Measurements from ENCODE around the gene FAM20C. TPM values are rescaled to one million over a fixed set of nuclear protein-coding genes. Genes with fewer than 3 reads are reported as not detected.

FAM20C gene
- total and polyA plus RNA-seq, 10 of the 15 experiments (the other 5 are each of a cell fraction or from before 2014, with no cell fraction given) = 0.44 TPM; not detected in 9

DNA sequence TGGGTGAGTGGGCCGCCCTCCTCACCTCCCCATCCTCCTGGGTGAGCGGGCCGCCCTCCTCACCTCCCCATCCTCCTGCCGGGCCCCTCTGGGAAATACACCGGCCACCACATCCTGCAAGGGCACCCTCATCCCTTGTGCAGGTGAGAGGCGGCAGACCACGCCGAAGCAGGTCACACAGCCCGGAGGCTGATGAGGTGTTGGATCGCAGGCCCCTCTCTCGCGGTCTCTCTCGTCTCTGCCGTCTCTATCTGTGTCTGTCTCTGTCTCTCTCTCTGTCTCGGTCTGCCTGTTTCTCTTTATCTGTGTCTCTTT lies 66.8 kb downstream of the FAM20C start (continued):
- TF ChIP-seq, protein P1, sequence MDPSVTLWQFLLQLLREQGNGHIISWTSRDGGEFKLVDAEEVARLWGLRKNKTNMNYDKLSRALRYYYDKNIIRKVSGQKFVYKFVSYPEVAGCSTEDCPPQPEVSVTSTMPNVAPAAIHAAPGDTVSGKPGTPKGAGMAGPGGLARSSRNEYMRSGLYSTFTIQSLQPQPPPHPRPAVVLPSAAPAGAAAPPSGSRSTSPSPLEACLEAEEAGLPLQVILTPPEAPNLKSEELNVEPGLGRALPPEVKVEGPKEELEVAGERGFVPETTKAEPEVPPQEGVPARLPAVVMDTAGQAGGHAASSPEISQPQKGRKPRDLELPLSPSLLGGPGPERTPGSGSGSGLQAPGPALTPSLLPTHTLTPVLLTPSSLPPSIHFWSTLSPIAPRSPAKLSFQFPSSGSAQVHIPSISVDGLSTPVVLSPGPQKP (IDR thresholded peaks at IDR 0.05; ENCODE audit: low read depth, low read length) = no peak
- TF ChIP-seq RAD51 (IDR thresholded peaks at IDR 0.05) = no peak
- TF ChIP-seq, protein P2, sequence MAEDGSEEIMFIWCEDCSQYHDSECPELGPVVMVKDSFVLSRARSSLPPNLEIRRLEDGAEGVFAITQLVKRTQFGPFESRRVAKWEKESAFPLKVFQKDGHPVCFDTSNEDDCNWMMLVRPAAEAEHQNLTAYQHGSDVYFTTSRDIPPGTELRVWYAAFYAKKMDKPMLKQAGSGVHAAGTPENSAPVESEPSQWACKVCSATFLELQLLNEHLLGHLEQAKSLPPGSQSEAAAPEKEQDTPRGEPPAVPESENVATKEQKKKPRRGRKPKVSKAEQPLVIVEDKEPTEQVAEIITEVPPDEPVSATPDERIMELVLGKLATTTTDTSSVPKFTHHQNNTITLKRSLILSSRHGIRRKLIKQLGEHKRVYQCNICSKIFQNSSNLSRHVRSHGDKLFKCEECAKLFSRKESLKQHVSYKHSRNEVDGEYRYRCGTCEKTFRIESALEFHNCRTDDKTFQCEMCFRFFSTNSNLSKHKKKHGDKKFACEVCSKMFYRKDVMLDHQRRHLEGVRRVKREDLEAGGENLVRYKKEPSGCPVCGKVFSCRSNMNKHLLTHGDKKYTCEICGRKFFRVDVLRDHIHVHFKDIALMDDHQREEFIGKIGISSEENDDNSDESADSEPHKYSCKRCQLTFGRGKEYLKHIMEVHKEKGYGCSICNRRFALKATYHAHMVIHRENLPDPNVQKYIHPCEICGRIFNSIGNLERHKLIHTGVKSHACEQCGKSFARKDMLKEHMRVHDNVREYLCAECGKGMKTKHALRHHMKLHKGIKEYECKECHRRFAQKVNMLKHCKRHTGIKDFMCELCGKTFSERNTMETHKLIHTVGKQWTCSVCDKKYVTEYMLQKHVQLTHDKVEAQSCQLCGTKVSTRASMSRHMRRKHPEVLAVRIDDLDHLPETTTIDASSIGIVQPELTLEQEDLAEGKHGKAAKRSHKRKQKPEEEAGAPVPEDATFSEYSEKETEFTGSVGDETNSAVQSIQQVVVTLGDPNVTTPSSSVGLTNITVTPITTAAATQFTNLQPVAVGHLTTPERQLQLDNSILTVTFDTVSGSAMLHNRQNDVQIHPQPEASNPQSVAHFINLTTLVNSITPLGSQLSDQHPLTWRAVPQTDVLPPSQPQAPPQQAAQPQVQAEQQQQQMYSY (CRISPR knock-in tag; IDR thresholded peaks at IDR 0.05) = no peak

DNA sequence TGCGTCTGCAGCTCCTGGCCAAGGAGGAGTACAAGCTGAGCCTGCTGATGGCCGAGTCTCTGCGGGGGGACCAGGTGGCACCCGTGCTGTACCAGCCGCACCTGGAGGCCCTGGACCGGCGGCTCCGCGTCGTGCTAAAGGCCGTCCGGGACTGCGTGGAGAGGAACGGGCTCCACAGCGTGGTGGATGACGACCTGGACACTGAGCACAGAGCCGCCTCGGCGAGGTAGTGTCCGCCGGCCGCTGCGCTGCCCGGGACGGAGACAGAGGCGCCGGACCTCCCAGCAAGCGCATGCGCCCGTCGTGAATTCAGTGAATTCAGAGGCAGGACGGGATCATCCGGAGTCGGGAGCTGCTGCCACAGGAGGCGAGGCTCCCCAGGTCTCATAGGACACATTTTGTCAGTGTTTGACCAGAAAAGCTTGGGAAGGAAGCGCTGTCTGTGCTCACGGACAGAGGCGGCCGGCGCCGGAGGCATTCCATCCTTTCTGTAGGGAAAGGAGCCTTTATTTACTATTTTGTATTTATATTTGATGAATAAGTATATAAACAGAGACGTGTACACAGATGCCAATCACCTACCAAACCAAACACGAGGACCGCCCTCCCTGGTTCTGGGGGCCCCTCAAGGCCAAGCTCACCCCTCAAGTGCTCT lies 67.5 kb downstream of the FAM20C start:
- Histone ChIP-seq H3K9me3 (replicated peaks; ENCODE audit: control insufficient read depth, insufficient read depth, low read length) (no peaks in the 10 kb centered on the region; the same call in 2 of the 3 replicates), H3K4me2 (ENCODE audit: control insufficient read depth, insufficient read depth) (no peak overlapping the region), H3K79me2 (ENCODE audit: control insufficient read depth, insufficient read depth, low read length) (no peaks in the 10 kb centered on the region), H3K36me3 (ENCODE audit: control insufficient read depth in 2 of 2, insufficient read depth in 2 of 2, low read length in 1 of 2) (no peaks in the 10 kb centered on the region), H4K20me1 (ENCODE audit: control insufficient read depth, insufficient read depth) (no peaks in the 10 kb centered on the region), H3K9ac (ENCODE audit: control insufficient read depth, insufficient read depth, low read length) (no peak overlapping the region), H3K27ac (ENCODE audit: control insufficient read depth, insufficient read depth) (no peak overlapping the region), H3K4me3 (no peak overlapping the region), H3K4me1 (ENCODE audit: control insufficient read depth, insufficient read depth, low read length) (no peaks in the 10 kb centered on the region), H2AFZ (ENCODE audit: control insufficient read depth, low read depth, low read length) (no peak overlapping the region), H3K27me3 (replicated peaks in 1 of 2; ENCODE audit: control insufficient read depth in 2 of 2, insufficient read depth in 2 of 2, low read length in 1 of 2) (no peaks in the 10 kb centered on the region)
- no peak for ATAC-seq
- DNase-seq (ENCODE audit: low read depth, low spot score) = no peak
- no TSS peak for BruUV-seq (replicated peaks)
- FAIRE-seq = no peak
- in situ Hi-C loops (cut with MboI) (no loop called here), intact Hi-C loops (cut with micrococcal nuclease; ENCODE audit: unreplicated experiment) (no loop called here)
- WGBS (ENCODE audit: insufficient coverage, insufficient replicate concordance, low lambda C conversion rate, missing lambda C conversion rate) = 78% methylated on average over 35 of the region's 44 CpGs
- CTCF ChIA-PET = no interaction called here
- POLR2A ChIA-PET = no interaction called here
- SMC1A ChIA-PET (ENCODE audit: uncharacterized antibody, unreplicated experiment) = no interaction called here
- RAD21 ChIA-PET (ENCODE audit: unreplicated experiment) = no interaction called here
- TF ChIP-seq KDM1A (IDR thresholded peaks at IDR 0.05; ENCODE audit: borderline replicate concordance) (no peak), BMI1 (IDR thresholded peaks at IDR 0.05; ENCODE audit: borderline replicate concordance) (no peak), RELA (IDR thresholded peaks at IDR 0.05; ENCODE audit: borderline replicate concordance, partially characterized antibody) (no peak), EP300 (IDR thresholded peaks at IDR 0.05; ENCODE audit: borderline replicate concordance in 1 of 2, control insufficient read depth in 1 of 2, low read depth in 2 of 2, low read length in 2 of 2) (no peak), SREBF2 (IDR thresholded peaks at IDR 0.05; ENCODE audit: low read length) (no peak)
- TF ChIP-seq, protein P2 (CRISPR knock-in tag; IDR thresholded peaks at IDR 0.05) = no peak
- TF ChIP-seq, protein P3, sequence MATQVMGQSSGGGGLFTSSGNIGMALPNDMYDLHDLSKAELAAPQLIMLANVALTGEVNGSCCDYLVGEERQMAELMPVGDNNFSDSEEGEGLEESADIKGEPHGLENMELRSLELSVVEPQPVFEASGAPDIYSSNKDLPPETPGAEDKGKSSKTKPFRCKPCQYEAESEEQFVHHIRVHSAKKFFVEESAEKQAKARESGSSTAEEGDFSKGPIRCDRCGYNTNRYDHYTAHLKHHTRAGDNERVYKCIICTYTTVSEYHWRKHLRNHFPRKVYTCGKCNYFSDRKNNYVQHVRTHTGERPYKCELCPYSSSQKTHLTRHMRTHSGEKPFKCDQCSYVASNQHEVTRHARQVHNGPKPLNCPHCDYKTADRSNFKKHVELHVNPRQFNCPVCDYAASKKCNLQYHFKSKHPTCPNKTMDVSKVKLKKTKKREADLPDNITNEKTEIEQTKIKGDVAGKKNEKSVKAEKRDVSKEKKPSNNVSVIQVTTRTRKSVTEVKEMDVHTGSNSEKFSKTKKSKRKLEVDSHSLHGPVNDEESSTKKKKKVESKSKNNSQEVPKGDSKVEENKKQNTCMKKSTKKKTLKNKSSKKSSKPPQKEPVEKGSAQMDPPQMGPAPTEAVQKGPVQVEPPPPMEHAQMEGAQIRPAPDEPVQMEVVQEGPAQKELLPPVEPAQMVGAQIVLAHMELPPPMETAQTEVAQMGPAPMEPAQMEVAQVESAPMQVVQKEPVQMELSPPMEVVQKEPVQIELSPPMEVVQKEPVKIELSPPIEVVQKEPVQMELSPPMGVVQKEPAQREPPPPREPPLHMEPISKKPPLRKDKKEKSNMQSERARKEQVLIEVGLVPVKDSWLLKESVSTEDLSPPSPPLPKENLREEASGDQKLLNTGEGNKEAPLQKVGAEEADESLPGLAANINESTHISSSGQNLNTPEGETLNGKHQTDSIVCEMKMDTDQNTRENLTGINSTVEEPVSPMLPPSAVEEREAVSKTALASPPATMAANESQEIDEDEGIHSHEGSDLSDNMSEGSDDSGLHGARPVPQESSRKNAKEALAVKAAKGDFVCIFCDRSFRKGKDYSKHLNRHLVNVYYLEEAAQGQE (IDR thresholded peaks at IDR 0.05; ENCODE audit: low read depth, low read length) = no peak
